Measurements from ENCODE around the gene REP15.

- no peak for TF ChIP-seq CTCF (conservative IDR thresholded peaks at IDR 0.05; ENCODE audit: low read length)
- no peak for TF ChIP-seq EZH2phosphoT487 (IDR thresholded peaks at IDR 0.05; ENCODE audit: borderline replicate concordance, low read depth, low read length)
These were observed 13.1 kb downstream of the REP15 start for GRCh38 chr12:27709212-27709931.

Data from OCI-LY7 (cell line).